GM18861 (cell line): ENCODE data around the gene ATP8B3.

Experiments
- ATAC-seq: cut with Tn5 transposase; IDR thresholded peaks from one replicate; pipeline ENCODE4 v1.9.1; 2021; ENCODE audit not compliant: unreplicated experiment

The ATP8B3 gene

GRCh38 chr19:1836458-1837221 is 24.6 kb upstream of the ATP8B3 start:
- ATAC-seq = no peak

- no peak for ATAC-seq
These were observed 21.5 kb upstream of the ATP8B3 start for GRCh38 chr19:1833540-1833939.

- no peak for ATAC-seq
These were observed 20.1 kb upstream of the ATP8B3 start for GRCh38 chr19:1832046-1832663.

- ATAC-seq = no peak
These were observed 18.9 kb upstream of the ATP8B3 start for GRCh38 chr19:1830978-1831377.

GRCh38 chr19:1830568-1830967 is 18.5 kb upstream of the ATP8B3 start:
- ATAC-seq = no peak

- ATAC-seq = no peak
These were observed 17.9 kb upstream of the ATP8B3 start for GRCh38 chr19:1829958-1830357.

GRCh38 chr19:1828279-1829238 is 16.5 kb upstream of the ATP8B3 start:
- no peak for ATAC-seq

GRCh38 chr19:1827566-1828278 is 15.6 kb upstream of the ATP8B3 start:
- ATAC-seq = no peak

GRCh38 chr19:1826557-1827521 is 14.8 kb upstream of the ATP8B3 start:
- no peak for ATAC-seq

GRCh38 chr19:1825909-1826556 is 14.0 kb upstream of the ATP8B3 start:
- ATAC-seq = no peak

GRCh38 chr19:1824252-1824622 is 12.2 kb upstream of the ATP8B3 start:
- ATAC-seq = no peak

- no peak for ATAC-seq
These were observed 11.6 kb upstream of the ATP8B3 start for GRCh38 chr19:1823539-1824251.

- ATAC-seq = no peak
These were observed 10.9 kb upstream of the ATP8B3 start for GRCh38 chr19:1823020-1823419.

GRCh38 chr19:1822210-1822609 is 10.1 kb upstream of the ATP8B3 start:
- ATAC-seq = no peak

- no peak for ATAC-seq
These were observed 7.5 kb upstream of the ATP8B3 start for GRCh38 chr19:1819341-1820255.

- ATAC-seq = no peak
These were observed 6.6 kb upstream of the ATP8B3 start for GRCh38 chr19:1818549-1819195.

- no peak for ATAC-seq
These were observed 5.6 kb upstream of the ATP8B3 start for GRCh38 chr19:1817553-1818179.
